A172 (cell line): ENCODE data around the gene ATF1. TPM values are rescaled to one million over a fixed set of nuclear protein-coding genes. Genes with fewer than 3 reads are reported as not detected.
A peak's percentile ranks its signal among the peaks of the same experiment; 100 is the strongest.

Experiments used
- DNase-seq: peaks from one replicate; pipeline ENCODE4 v3.0.0-alpha.2; 2015; ENCODE audit warnings: low spot score
- total RNA-seq: library from RNA; depleted of rRNA; stranded (reverse); fragments of >200 nt; shearing (Covaris generic); gene quantifications from 2 replicates; pipeline ENCODE4 v1.2.3, GENCODE V29; 2014

Gene ATF1
- total RNA-seq, 1 experiment from 2014 or later = 24.8 TPM

- DNase-seq = peak; percentile 14
Observed at GRCh38 chr12:50751948-50752721, 11.8 kb upstream of the ATF1 start.

DNA sequence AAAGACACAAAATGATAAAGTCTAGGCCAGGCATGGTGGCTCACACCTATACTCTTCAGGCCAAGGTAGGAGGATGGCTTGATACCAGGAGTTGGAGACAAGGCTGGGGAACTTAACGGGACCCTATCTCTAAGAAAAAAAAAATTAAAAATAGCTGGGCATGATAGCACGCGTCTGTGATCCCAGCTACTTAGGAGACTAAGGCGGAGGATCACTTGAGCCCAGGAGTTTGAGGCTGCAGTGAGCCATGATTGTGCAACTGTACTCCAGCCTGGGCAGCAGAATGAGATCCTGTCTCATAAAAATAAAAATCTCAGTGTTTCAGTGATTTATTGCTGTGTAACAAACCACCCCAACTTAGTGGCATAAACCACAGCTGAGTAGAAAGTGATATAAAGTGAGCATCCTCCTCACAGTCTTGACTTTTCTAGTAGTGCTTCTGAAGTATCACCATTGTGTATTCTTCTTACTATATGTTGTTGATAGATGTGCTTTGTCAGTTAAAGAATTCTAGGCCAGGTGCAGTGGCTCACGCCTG is 10.6 kb upstream of the ATF1 start:
- peak; percentile 35 for DNase-seq

- peak; percentile 16 for DNase-seq
Observed at GRCh38 chr12:50764286-50765094, 589 bp downstream of the ATF1 start.

GRCh38 chr12:50765095-50765911 is 1.4 kb downstream of the ATF1 start:
- peak; percentile 31 for DNase-seq

DNA sequence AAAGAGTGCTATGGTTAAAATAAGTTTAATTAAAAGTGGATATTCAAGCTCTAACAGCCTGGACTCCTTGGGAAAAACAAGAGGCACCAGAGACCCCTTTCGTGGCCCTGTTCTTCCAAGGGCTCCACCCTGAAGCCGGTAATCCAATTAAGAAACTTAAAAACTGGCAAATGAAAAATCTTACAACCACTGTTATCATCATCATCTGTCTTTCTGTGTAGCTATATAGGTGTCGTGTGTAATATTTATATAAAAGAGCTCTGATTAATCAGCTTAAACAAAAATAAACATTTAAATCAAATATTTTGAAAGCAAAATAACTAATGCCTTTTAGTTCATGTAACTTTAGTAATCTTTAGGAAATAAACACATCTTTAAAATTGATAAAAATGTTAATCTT is 4.5 kb downstream of the ATF1 start:
- no peak for DNase-seq

DNA sequence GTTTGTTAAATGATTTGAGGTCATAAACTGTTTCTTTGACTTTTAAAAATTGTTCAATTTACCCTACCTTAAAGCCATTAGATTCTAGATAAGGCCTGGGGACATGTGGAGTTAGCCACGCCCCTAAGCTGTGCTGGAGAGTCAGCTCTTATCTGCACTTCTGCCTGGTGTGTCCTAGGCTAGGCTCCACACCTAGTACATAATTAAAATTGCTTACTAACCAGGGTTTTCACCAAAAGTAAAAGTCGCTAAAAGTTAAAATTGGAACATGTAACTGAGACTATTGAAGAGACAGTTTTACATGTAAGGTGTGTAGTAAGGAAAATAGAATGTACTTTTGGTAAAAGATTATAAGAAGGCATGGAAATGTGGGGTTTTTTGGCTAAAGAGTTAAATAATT is 4.9 kb downstream of the ATF1 start:
- peak; percentile 21 for DNase-seq

DNA sequence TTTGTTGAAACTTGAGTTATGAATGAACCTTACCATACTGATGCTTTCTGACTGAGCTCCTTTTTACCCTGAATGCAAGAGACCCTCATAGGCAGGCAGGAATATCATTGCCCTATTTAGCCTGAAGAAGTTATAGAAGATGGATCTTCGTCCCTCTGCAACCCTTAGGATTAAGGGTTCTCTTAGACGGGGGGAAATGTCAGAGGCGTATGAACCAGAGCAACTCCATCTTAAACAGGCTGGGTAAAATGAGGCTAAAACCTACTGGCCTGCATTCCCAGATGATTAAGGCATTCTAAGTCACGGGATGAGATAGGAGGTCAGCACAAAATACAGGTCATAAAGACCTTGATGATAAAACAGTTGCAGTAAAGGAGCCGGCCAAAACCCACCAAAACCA is 7.5 kb downstream of the ATF1 start:
- no peak for DNase-seq

GRCh38 chr12:50772470-50772869 is 8.6 kb downstream of the ATF1 start:
- DNase-seq = no peak

- no peak for DNase-seq
Observed at GRCh38 chr12:50772877-50773276, 9.0 kb downstream of the ATF1 start.

DNA sequence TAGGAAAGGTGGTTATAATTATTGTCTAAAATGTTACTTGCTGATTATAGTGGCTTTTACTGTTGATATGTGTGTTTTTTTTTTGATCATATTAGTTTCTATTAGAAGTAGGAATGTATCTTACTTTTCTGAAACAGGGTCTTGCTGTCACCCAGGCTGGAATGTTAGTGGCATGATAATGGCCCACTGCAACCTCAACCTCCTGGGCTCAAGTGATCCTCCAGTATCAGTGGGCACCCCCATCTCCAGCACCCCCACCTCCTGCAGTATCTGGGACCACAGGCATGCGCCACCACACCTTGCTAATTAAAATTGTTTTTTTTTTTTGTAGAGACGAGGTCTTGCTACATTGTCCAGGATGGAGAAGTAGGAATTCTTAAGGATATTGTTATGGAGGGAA is 11.3 kb downstream of the ATF1 start:
- DNase-seq = no peak

GRCh38 chr12:50776749-50777728 is 13.1 kb downstream of the ATF1 start:
- no peak for DNase-seq

- DNase-seq = no peak
Observed at GRCh38 chr12:50778663-50779590, 15.0 kb downstream of the ATF1 start.

GRCh38 chr12:50780013-50780412 is 16.1 kb downstream of the ATF1 start:
- DNase-seq = no peak

GRCh38 chr12:50784501-50784900 is 20.6 kb downstream of the ATF1 start:
- DNase-seq = no peak

DNA sequence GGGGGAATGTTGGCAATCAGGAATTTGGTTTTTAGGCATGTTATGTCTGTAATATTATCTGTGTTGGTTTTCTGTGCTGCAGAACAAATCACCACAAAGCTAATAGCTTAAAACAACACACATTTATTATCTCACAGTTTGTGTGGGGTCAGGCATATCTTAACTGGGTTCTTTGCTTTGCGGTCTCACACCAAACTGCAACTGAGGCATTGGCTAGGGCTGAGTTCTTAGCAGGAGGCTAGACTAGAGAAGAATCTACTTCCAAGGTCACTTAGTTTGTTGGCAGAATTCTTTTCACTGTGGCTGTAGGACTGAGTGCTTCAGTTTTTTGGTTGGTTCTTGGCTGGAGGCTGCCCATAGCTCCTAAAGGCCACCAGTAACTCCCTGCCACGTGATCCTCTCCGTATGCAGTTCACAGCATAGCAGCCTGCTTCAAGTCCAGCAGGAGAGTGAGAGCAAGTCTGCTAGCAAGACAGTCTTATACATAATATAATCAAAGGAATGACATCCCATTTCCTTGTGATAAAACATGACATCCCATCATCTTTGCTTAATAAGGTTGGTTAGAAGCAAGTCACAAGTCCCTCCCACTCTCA is 21.6 kb downstream of the ATF1 start:
- DNase-seq = peak; percentile 17

DNA sequence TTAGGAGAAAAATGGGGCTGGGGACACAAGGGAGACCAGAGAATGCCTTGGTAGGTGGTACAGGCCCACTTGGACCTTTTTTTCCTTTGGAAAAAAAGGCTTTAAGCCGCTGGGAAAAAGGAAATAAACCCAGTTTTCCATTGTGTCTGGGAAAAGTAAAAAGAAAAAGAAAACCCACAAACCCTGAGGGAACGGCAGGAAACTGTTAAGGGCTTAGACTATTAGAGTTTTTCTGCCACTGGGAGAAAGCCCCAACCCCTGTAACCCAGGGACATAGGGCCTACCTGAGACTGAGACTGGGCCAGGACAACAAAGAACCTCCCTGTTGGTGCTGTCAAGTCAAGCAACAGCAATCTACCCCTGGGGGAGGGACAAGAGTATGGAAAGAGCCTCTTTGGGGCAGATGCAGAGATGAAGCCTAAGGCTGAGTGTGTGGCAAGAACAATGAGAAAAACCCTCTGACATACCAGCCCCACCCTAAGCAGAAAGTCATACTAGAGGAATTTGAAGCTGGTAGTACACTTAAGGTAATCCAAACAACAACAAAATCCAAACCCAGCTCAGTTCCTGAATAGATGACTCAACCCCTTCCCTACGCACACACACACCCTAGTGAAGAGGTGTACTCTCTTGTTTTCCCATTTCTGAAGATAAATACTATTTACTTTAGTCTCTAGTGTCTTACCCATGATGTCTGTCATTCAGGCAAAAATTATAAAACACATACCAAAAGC is 22.8 kb downstream of the ATF1 start:
- DNase-seq = peak; percentile 98

GRCh38 chr12:50787618-50788017 is 23.7 kb downstream of the ATF1 start:
- DNase-seq = no peak

GRCh38 chr12:50788561-50788960 is 24.7 kb downstream of the ATF1 start:
- peak; percentile 90 for DNase-seq

DNA sequence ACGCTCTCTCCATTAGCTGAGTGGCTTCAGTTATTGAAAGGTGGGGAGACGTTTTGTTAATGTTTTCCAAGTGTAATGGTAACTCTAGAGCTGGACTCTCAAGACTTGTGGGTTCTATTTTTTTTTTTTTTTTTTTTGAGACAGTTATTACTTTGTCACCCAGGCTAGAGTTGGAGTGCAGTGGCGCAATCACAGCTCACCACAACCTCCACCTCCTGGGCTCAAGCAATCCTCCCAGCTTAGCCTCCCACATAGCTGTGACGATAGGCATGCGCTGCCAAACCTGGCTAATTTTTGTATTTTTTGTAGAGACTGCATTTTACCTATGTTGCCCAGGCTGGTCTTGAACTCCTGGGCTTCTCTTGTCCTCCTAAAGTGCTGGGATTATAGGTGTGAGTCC is 26.2 kb downstream of the ATF1 start:
- DNase-seq = no peak
